Measurements from ENCODE around the gene CTRB1.
"Not testable (repeated sequence)": the region's sequence is repeated elsewhere in the genome, so short reads cannot be mapped to it uniquely, and the experiment has no call there.

The CTRB1 gene

GRCh38 chr16:75204410-75204758 lies 14.4 kb upstream of the CTRB1 start:
- no peak for DNase-seq (ENCODE audit: low read depth)

DNA sequence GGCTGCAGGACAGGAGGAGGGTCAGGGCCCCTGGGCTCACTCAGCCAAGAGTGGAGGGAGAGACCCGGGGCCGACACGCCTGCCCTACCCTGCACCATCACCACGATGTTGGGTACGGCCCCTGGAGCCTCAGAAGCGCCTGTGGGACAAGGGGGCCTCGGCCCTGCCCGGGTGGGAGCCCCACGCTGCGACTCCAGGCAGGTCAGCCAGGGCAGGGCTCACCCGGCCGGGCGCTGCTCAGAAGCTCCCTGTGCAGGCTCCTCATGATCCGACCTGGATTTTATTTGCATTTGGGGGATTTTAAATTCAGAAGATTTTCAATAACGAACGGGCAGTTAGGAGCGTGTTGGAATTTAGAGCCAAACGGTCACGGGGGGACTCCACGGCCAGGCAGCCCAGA lies 13.9 kb upstream of the CTRB1 start:
- DNase-seq (ENCODE audit: low read depth): not testable (repeated sequence)

- not testable (repeated sequence) for DNase-seq (ENCODE audit: low read depth)
Observed at GRCh38 chr16:75205438-75205837, 13.3 kb upstream of the CTRB1 start.

GRCh38 chr16:75205961-75206748 lies 12.6 kb upstream of the CTRB1 start:
- DNase-seq (ENCODE audit: low read depth): not testable (repeated sequence)

DNA sequence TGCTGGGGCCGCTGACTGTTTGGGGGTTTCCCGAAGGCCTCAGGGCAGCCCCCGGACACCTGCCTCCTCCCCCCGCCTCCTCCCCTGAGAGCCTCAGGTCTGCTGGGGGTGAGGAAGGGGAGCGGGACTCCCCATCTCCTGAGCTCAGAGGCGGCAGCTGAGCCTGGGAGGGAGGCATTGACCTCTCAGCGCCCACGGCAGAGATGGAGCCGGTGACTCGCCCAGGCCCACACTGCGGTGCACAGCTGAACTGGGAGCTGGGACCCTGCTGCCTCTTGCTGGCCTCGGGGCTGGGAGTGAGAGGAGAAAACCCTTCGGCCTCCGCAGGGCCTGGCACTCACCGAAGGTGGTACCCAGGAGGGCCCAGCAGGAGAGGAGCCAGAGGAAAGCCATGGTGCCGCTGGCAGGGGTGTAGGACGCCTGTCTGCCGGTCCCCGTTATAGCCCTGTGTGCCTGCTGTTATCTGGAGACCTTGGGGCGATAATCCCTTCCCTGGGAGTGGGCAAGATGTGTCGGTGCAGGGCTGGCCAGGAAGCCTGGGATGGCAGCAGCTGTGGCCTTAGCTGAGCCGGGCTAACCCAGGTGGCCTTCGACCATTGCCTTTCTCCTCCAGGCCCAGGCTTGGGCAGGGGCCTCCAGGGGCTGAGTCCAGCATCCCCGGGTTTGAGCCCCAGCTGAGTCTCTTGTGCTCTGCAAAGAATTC lies 11.9 kb upstream of the CTRB1 start, which contains the start of gene CTRB2:
Gene CTRB2, minus strand, starts transcription at position 413 of the 703 bp plus-strand sequence. Its CDS starts 20 bp downstream, at position 393.
- DNase-seq (ENCODE audit: low read depth): no peak

DNA sequence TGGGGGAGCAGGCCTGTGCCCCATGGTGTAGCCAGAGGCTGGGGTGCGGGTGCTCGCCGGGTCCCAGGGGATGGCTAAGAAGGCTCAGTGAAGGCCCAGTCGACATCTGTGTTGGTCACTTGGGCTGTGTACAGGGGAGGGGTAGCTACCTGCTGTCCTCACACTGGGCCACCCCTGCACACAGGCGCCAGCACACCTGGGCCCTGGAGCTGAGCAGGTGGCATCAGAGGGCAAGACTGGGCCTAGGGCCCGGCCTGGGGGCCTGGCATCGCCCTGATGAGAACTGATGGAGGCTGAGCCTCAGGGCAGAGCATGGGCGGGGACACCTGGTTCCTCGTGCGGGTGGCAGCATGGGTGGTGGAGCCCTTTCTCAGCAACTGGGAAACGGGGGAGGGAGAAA lies 11.0 kb upstream of the CTRB1 start:
- no peak for DNase-seq (ENCODE audit: low read depth)

DNA sequence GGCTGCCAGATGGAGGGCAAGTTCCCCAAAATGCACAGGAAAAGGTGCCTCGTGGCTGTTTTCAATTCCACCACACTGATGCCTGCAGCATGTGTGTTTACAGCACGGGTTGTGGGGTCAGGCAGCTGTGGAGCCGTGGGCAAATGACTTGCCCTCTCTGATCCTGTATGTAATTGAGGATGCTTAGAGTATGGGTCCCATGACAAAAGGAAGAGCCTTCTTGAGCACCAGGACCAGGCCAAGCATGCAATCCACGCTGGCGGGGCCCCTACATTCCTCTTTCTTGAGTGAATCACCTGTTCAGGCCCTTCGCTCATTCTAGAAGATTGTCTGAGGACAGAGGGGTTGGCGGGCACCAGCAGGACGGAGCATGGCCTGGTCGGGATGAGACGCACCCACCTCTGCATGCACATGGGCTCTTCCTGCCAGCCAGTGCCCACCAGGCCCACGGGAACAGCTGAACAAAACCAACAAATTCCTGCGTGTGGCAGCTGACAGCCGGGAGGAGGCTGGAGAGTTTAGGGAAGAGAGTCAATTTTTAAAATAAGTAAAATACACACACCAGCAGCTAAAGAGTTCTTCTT lies 10.5 kb upstream of the CTRB1 start:
- DNase-seq (ENCODE audit: low read depth): no peak

DNA sequence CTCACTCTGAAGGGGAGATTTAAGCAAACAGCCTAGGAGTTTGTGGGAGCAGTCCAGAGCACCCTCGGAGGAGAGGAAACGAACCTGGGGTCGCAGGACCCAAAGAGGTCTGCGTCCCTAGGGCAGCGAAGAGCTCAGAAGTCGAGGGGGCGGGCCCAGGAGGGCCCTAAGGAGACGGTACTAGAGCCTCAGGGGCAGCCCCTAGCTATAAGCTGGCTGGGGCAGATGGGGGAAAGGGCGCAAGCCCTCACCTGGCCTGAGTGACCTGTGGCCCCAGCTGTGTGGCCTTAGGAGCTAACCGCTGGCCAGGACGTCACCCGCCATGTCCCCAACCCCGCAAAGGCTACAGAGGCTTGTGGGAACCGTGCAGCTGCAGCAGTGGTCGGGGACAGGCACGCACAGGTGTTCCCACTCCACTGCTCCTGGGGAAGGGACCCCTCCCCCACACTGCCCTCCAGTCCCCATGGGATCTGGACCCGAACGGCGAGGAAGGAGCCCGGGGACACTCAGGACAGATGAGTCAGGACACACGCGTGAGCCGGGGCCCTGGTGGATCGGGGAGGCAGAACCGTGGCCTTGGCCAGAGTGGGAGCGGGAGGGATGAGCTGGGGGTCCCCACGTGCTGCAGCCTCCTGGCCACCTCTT lies 9.8 kb upstream of the CTRB1 start:
- DNase-seq (ENCODE audit: low read depth): no peak

- not testable (repeated sequence) for DNase-seq (ENCODE audit: low read depth)
Observed at GRCh38 chr16:75209514-75209913, 9.3 kb upstream of the CTRB1 start.

- no peak for DNase-seq (ENCODE audit: low read depth)
Observed at GRCh38 chr16:75209944-75210343, 8.8 kb upstream of the CTRB1 start.

GRCh38 chr16:75211286-75211685 lies 7.5 kb upstream of the CTRB1 start:
- not testable (repeated sequence) for DNase-seq (ENCODE audit: low read depth)

- DNase-seq (ENCODE audit: low read depth): no peak
Observed at GRCh38 chr16:75216127-75216526, 2.7 kb upstream of the CTRB1 start.

DNA sequence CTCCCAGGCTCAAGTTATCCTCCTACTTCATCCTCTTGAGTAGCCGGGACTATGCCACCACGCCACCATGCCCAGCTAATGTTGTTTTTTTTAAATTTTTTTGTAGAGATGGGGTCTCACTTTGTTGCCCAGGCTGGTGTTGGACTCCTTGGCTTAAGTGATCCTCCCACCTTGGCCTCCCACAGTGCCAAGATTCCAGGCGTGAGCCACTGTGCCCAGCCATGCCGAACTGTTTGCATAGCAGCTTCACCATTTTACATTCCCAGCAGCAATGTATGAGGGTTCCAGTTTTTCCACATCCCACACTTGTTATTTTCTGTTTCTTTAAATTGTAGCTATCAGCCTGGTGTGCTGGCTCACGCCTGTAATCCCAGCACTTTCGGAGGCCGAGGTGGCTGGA lies 2.2 kb upstream of the CTRB1 start:
- DNase-seq (ENCODE audit: low read depth): no peak

GRCh38 chr16:75217389-75217851 lies 1.4 kb upstream of the CTRB1 start:
- no peak for DNase-seq (ENCODE audit: low read depth)

GRCh38 chr16:75219088-75219487 lies 300 bp downstream of the CTRB1 start:
- DNase-seq (ENCODE audit: low read depth): no peak

GRCh38 chr16:75219838-75220237 lies 1.1 kb downstream of the CTRB1 start:
- DNase-seq (ENCODE audit: low read depth): no peak

- DNase-seq (ENCODE audit: low read depth): no peak
Observed at GRCh38 chr16:75222271-75222783, 3.5 kb downstream of the CTRB1 start.

DNA sequence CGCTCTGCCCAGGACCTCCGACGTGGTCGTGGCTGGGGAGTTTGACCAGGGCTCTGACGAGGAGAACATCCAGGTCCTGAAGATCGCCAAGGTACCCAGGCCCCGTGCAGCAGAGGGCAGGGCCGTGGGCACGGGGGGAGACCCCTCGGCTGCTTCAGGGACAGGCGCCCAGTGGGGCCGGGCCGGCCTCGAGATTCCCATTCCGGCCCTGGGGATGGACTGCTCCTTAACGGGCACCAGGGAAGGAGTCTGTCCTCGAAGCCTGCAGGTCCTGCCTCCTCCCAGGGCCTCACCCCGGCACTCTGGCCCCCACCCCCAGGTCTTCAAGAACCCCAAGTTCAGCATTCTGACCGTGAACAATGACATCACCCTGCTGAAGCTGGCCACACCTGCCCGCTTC lies 4.3 kb downstream of the CTRB1 start:
- DNase-seq (ENCODE audit: low read depth): not testable (repeated sequence)

GRCh38 chr16:75224306-75225082 lies 5.7 kb downstream of the CTRB1 start:
- no peak for DNase-seq (ENCODE audit: low read depth)

- no peak for DNase-seq (ENCODE audit: low read depth)
Observed at GRCh38 chr16:75225092-75225491, 6.3 kb downstream of the CTRB1 start.
